GM12873 (cell line): ENCODE measurements around the gene ACHE.

ENCODE experiments used
- CTCF ChIP-seq: IDR thresholded peaks from 2 replicates; pipeline ENCODE4 v1.5.1; 2012; ENCODE audit warnings: low read depth, mild to moderate bottlenecking, moderate library complexity, low read length, control low read depth; ENCODE audit not compliant: insufficient read depth; ENCODE audit errors: missing control alignments

Gene ACHE

GRCh38 chr7:100897772-100898454 is 2.2 kb upstream of the ACHE start:
- TF ChIP-seq CTCF = no peak

GRCh38 chr7:100896732-100897608 is 1.3 kb upstream of the ACHE start:
- peak; percentile 80 for TF ChIP-seq CTCF

GRCh38 chr7:100895956-100896731 is 456 bp upstream of the ACHE start:
- no peak for TF ChIP-seq CTCF

- peak; percentile 75 for TF ChIP-seq CTCF
These were observed 608 bp downstream of the ACHE start for GRCh38 chr7:100894860-100895700.

- no peak for TF ChIP-seq CTCF
These were observed 1.6 kb downstream of the ACHE start for GRCh38 chr7:100893910-100894721.

- TF ChIP-seq CTCF = no peak
These were observed 2.3 kb downstream of the ACHE start for GRCh38 chr7:100893318-100893895.
